Endothelial cell of umbilical vein (primary cell): ENCODE measurements around the gene VPS13A. TPM values are rescaled to one million over a fixed set of nuclear protein-coding genes. Genes with fewer than 3 reads are reported as not detected.

Source experiments
- BruUV-seq: library from RNA; stranded (reverse); fragments of 400-500 nt; replicated peaks from 2 replicates; lab custom pipeline; 2021; lab: Mats Ljungman, UMichigan
- CTCF ChIA-PET: fragments of 300-600, 350-600 bp; sonication (Branson Sonifier 250); formaldehyde crosslinking; loops from one replicate; lab custom pipeline; 2021; ENCODE audit warnings: antibody characterized with exemption, inconsistent platforms; lab: Charles Lee
- POLR2A ChIA-PET: fragments of 300-600, 350-600 bp; sonication (Branson Sonifier 250); formaldehyde crosslinking; loops from one replicate; lab custom pipeline; 2021; ENCODE audit warnings: antibody characterized with exemption, inconsistent platforms; lab: Charles Lee
- DNase-seq: peaks from one replicate; pipeline ENCODE4 v3.0.0-alpha.2; 2011; ENCODE audit warnings: low read depth, low spot score
- FAIRE-seq: peaks from 2 replicates; lab custom pipeline; 2011; peaks lifted over from hg19 to GRCh38; lab: Jason Lieb, UNC
- H2AFZ ChIP-seq: 2 replicates; pipeline ENCODE4 v1.6.0; 2012; ENCODE audit warnings: low read depth, low read length, control low read depth, inconsistent platforms
- H3K27ac ChIP-seq: 2 replicates; pipeline ENCODE4 v1.5.1; 2011; ENCODE audit warnings: low read depth, mild to moderate bottlenecking, control low read depth, low read length, moderate library complexity; ENCODE audit not compliant: insufficient read depth
- H3K27me3 ChIP-seq, 2 experiments: 2 replicates each; pipeline versions ENCODE4 v1.6.0 to v1.6.1; 2011; ENCODE audit warnings: low read length in 2 of 2, mixed read lengths in 1 of 2; ENCODE audit not compliant: control insufficient read depth in 2 of 2, insufficient read depth in 2 of 2
- H3K36me3 ChIP-seq, 2 experiments: 2 replicates in 1 of 2; 3 replicates in 1 of 2; pipeline ENCODE4 v1.5.1; 2011; ENCODE audit warnings: low read length in 2 of 2, mild to moderate bottlenecking in 1 of 2, moderate library complexity in 1 of 2; ENCODE audit not compliant: control insufficient read depth in 2 of 2, insufficient read depth in 2 of 2; ENCODE audit errors: extremely low read depth in 1 of 2
- H3K4me1 ChIP-seq: 3 replicates; pipeline ENCODE4 v1.5.1; 2011; ENCODE audit warnings: mild to moderate bottlenecking, low read length; ENCODE audit not compliant: control insufficient read depth, insufficient read depth; ENCODE audit errors: extremely low read depth
- H3K4me2 ChIP-seq: 2 replicates; pipeline ENCODE4 v1.6.1; 2011; ENCODE audit warnings: low read length, control low read depth, mixed read lengths; ENCODE audit not compliant: insufficient read depth
- H3K4me3 ChIP-seq, 3 experiments: fragments of 200-600 bp in 1 of 3; sonication (generic), shearing (Covaris generic) in 1 of 3; replicated peaks in 1 of 3; 2 replicates each; pipeline ENCODE4 v1.5.1; 2011 to 2016; ENCODE audit warnings: control low read depth in 3 of 3, low read length in 3 of 3, mild to moderate bottlenecking in 2 of 3, inconsistent platforms in 1 of 3, low read depth in 1 of 3, moderate library complexity in 1 of 3; ENCODE audit not compliant: insufficient read depth in 1 of 3
- H3K79me2 ChIP-seq: 2 replicates; pipeline ENCODE4 v1.6.0; 2012; ENCODE audit warnings: low read length, inconsistent platforms; ENCODE audit not compliant: control insufficient read depth, insufficient read depth
- H3K9ac ChIP-seq: replicated peaks from 2 replicates; pipeline ENCODE3; 2011; ENCODE audit warnings: low read length, control low read depth; ENCODE audit not compliant: insufficient read depth; ENCODE audit errors: extremely low read depth
- H3K9me1 ChIP-seq: replicated peaks from 3 replicates; pipeline ENCODE4 v1.6.0; 2011; ENCODE audit warnings: mild to moderate bottlenecking, low read length; ENCODE audit not compliant: control insufficient read depth, insufficient read depth; ENCODE audit errors: extremely low read depth
- H3K9me3 ChIP-seq: replicated peaks from 2 replicates; pipeline ENCODE4 v1.5.1; 2012; ENCODE audit warnings: low read length, inconsistent platforms; ENCODE audit not compliant: control insufficient read depth, insufficient read depth
- H4K20me1 ChIP-seq: replicated peaks from 2 replicates; pipeline ENCODE3; 2011; ENCODE audit warnings: mild to moderate bottlenecking, low read length; ENCODE audit not compliant: control insufficient read depth, insufficient read depth; ENCODE audit errors: extremely low read depth
- CTCF ChIP-seq, 2 donors: IDR thresholded peaks; 1 replicate in 1 of 2; 2 replicates in 1 of 2; pipeline ENCODE4 v1.5.1; 2011; ENCODE audit warnings: low read length in 2 of 2, mild to moderate bottlenecking in 2 of 2, moderate library complexity in 2 of 2, control low read depth in 1 of 2, inconsistent platforms in 1 of 2, low read depth in 1 of 2; ENCODE audit not compliant: insufficient read depth in 1 of 2; ENCODE audit errors: extremely low read depth in 1 of 2
- EZH2 ChIP-seq: IDR thresholded peaks from 2 replicates; pipeline ENCODE4 v1.6.1; 2012; ENCODE audit warnings: borderline replicate concordance, low read depth, mild to moderate bottlenecking, moderate library complexity, low read length, inconsistent platforms; ENCODE audit not compliant: severe bottlenecking
- FOS ChIP-seq: IDR thresholded peaks from 2 replicates; pipeline ENCODE4 v1.6.1; 2011; ENCODE audit warnings: mild to moderate bottlenecking, low read length, moderate library complexity, borderline replicate concordance; ENCODE audit not compliant: insufficient read depth
- GATA2 ChIP-seq: IDR thresholded peaks from 2 replicates; pipeline ENCODE4 v1.7.0; 2011; ENCODE audit warnings: low read depth, mild to moderate bottlenecking, moderate library complexity, mixed read lengths, low read length; ENCODE audit not compliant: insufficient read length, insufficient read depth
- JUN ChIP-seq: IDR thresholded peaks from 2 replicates; pipeline ENCODE4 v1.6.1; 2011; ENCODE audit warnings: borderline replicate concordance, low read depth; ENCODE audit not compliant: insufficient read length, insufficient read depth
- MYC ChIP-seq: IDR thresholded peaks from one replicate; pipeline ENCODE4 v1.6.1; 2011; ENCODE audit warnings: mild to moderate bottlenecking, low read depth, low read length
- POLR2A ChIP-seq: IDR thresholded peaks from 2 replicates; pipeline ENCODE4 v1.6.1; 2012; ENCODE audit warnings: low read depth, mild to moderate bottlenecking, control low read depth, low read length
- POLR2AphosphoS5 ChIP-seq: IDR thresholded peaks from 2 replicates; pipeline ENCODE4 v1.6.1; 2012; ENCODE audit warnings: low read depth, mild to moderate bottlenecking, control low read depth, low read length, moderate library complexity; ENCODE audit not compliant: insufficient read depth
- dilution Hi-C: fragments of 300-500 bp; cut with MboI; formaldehyde crosslinking; loops from one replicate; pipeline ENCODE4 v1.15.0; 2019; ENCODE audit warnings: low sequenced_read_pairs; ENCODE audit not compliant: extremely low pct_ligation_motif_present
- intact Hi-C: fragments of 100-400 bp; cut with micrococcal nuclease; formaldehyde crosslinking; loops from one replicate; pipeline ENCODE4 v1.10.0; 2022
- polyA plus RNA-seq, 4 experiments: library from polyadenylated mRNA; depleted of rRNA in 3 of 4; stranded (reverse) in 3 of 4; unstranded in 1 of 4; fragments of >200 nt; gene quantifications; 2 replicates each; pipeline versions ENCODE4 v1.2.1 to v1.2.3, GENCODE V29; 2011 to 2012; ENCODE audit warnings: missing spikeins in 1 of 4
- total RNA-seq: library from RNA; stranded (reverse); gene quantifications from 2 replicates; pipeline ENCODE4 v1.2.3, GENCODE V29; 2021
- TF ChIP-seq, protein P1 (sequence below): IDR thresholded peaks from 2 replicates; pipeline ENCODE4 v1.6.1; 2011; ENCODE audit not compliant: insufficient read depth, insufficient read length

The VPS13A gene
- total and polyA plus RNA-seq, 2 donors (not counting 3 experiments of a cell fraction or from before 2014, with no cell fraction given) = 4.7 to 33.3 TPM

DNA sequence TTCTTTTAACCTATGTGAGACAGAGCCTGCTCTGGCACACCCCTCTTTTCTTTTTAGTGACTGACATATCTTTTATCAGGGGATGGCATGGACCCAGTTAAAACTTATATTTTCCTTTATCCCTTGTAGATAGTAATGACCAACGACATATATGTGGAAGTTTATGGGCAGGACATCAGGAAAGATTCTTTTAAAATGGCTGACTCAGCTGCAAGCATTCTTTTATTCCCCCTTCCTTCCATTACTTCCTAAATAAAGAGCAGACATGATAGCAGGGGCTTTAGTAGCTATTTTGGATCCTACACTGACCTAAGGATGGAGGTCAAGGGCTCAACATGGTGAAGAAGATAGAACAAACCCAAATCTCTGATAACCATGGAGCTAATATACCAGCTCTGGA, 25.0 kb upstream of the VPS13A start:
- Histone ChIP-seq H3K4me3 (no peak overlapping the region), H3K9ac (no peak overlapping the region), H3K27ac (no peak overlapping the region), H3K9me3 (no peaks in the 10 kb centered on the region), H2AFZ (no peak overlapping the region), H3K9me1 (no peaks in the 10 kb centered on the region), H4K20me1 (no peaks in the 10 kb centered on the region), H3K79me2 (no peaks in the 10 kb centered on the region), H3K36me3 (no peaks in the 10 kb centered on the region), H3K4me2 (no peak overlapping the region), H3K27me3 (peaks cover 5 to 28% of the 10 kb centered on the region in 2 experiments), H3K4me1 (peaks cover 6% of the 10 kb centered on the region)
- TF ChIP-seq EZH2 (no peak), GATA2 (no peak), FOS (no peak), MYC (no peak), POLR2AphosphoS5 (no peak), POLR2A (no peak), JUN (no peak), CTCF (IDR thresholded peaks at IDR 0.05; ENCODE audit: extremely low read depth in 1 of 2, insufficient read depth in 1 of 2, low read depth in 1 of 2, low read length in 2 of 2) (no peak)
- TF ChIP-seq, protein P1, sequence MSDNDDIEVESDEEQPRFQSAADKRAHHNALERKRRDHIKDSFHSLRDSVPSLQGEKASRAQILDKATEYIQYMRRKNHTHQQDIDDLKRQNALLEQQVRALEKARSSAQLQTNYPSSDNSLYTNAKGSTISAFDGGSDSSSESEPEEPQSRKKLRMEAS = no peak
- no TSS peak for BruUV-seq
- DNase-seq (no peak), FAIRE-seq (no peak)
- intact Hi-C loops (no loop called here), dilution Hi-C loops (no loop called here)
- ChIA-PET CTCF (interaction anchor here (0.9 to 4.4 kb wide), 6 partner anchors 11 to 346 kb away, joined by 4 to 123 read pairs (median 6); no protein-coding TSS in a partner anchor), POLR2A (interaction anchor here (0.7 kb wide), 1 partner anchor 496 kb away, joined by 5 read pairs; the partner anchor contains the start of gene GNA14)
